Measurements from ENCODE around the gene PRR35. TPM values are rescaled to one million over a fixed set of nuclear protein-coding genes. Genes with fewer than 3 reads are reported as not detected.

PRR35 gene
- not detected in 2 replicates for total RNA-seq

DNA sequence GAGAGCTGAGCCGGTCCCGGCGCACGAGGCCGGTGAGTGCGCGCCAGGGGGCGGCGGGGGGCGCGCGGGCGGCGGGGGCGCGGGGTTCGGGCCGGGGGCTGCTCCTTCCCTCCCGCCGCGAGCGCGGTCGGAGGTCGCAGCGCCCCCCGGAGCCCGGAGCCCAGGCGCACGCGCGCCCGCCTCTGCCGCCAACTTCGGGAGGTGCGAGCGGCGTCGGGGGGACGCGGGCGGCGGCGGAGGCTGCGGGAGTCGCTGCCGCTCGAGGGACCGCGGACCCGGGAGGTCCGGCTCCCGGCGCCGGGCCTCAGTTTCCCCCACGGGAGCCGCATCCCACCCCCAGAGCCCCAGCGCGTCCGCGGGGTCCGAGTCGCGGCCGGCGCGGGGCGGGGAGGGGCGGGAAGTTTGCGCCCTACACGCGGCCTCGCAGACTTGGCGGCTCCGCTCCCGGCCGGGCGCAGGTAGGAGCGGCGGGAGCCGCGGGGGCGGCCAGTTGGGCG, at the start of gene PRR35:
Gene PRR35, plus strand, starts transcription at position 191 of the 497 bp plus-strand sequence. CDS start 2,901 bp downstream, outside the sequence.

DNA sequence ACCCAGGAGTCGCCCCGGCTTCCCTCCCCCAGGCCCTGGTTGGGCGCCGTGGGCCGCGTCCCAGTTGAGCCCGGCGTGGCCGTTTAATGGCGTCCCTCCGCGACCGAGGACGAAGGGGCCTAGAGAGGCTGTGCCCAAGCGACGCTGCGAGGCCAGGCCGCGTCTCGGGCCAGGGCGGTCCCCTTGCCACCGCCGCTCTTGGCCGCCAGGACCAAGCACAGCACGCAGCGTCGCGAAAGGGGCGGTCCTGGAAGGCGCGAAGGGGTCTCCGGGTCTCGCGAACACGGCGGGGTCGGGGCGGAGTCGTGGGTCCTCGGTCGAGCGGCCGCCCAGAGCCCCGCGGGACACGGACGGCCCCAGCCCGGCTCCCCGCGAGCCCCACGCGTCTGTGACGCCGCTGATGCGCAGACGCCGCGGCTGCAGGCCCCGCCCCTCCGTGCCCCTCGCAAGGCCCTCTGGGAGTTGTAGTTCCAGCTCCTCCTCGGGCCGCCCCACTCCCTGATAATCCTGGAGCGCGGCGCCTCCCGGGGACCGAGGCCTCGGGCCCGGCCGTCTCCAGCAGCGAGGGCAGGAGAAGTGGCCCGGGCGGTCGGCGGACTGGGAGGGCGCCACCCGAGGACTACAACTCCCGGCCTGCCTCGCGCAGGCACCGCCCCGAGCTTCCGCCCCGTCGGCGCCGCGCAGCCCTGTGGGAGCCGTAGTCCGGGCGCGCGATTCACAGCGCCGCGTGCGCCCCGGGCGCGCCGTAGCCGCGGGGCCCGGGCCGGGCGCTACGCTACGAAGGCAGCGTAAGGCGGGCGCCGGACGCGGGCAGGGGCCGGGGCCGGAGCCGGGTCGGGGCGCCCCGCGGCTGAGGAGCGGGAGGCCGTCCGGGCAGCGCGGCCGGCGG, 32.9 kb upstream of the PRR35 start, which contains the start of gene CAPN15:
Gene CAPN15, plus strand, starts transcription at position 698 of the 889 bp plus-strand sequence. CDS start 19,127 bp downstream, outside the sequence.

DNA sequence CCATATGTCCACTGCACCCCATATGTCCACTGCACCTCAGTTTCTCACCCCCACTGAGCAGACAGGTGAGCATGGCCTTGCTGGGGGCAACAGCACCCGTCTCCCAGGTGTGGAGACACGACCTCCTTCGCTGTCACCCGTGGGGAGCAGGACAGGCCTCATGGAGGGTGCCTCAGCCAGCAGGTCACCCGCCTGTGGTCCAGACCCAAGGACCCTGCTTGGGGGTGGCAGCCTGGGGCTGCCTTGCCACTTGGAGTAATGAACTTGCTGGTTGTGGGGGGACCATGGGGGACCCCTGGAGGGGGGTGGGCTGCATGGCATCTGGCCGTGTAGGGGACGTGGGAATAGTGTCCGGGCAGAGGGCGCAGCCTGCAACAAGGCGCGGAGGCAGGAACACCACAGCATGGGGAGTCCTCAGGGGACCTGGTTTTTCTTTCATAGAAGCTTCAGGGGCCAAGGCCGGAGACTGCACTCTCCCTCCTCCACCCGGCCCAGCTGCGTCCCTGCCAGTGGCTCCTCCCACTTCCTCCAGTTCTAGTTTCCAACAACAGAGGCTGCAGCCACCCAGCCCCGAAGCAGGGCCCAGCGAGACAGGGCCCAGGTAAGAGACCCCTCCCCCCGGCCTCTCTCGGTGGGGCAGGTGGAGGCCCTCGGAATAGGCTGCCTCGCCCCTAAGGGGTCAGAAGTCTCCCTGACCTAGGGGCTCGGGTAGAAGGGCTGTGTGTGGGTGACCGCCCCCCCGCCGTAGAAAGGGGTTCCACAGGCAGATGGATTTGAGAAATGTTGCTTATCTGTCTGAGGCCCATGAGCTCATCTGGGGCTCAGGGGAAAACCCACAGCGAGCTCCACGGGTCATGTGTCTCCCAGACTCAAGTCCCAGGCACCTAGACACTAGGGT, 6.5 kb downstream of the PRR35 start, which contains the start of gene NHLRC4:
Gene NHLRC4, plus strand, starts transcription at position 531 of the 898 bp plus-strand sequence. CDS start 1,043 bp downstream, outside the sequence.

DNA sequence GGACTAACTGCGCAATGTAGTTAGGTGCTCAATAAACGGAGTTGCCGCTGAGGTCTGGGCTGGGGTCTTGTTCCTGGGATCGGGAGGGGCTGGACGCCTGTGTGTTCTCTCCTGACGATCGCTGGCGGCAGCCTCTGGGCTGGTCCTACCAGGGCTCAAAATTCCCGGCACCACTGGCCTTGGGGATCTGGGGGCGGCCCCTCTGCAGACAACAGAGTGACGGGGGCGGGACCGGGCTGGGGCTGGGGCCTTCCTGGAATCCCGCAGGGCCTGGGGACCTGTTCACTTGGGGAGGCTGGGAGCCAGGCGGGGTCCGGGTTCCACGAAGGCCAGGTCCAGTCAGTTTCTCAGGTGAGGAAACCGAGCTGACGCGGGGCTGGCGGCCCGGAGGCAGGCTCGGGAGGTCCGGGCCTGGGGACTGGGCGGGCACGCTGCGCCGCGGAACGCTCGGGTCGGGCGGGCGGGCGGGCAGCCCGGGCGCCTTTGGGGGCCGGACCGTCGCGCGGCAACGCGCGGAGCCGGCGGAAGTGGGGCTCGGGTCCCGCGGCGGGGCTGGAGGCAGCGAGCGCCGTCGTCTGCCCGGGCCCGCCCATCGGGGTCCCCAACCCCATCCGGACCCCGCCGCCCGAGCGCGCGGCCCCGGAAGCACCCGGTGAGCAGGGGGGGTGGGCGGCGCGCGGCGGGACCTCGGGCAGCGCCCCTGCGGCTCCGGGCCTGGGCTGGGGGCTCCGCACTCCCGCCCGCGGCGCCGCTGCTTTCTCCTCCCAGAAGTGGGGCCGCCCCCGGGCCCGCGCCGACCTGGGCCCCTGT, 9.5 kb downstream of the PRR35 start, which contains the start of gene PIGQ:
Gene PIGQ, plus strand, starts transcription at position 524 of the 810 bp plus-strand sequence. CDS start 4,107 bp downstream, outside the sequence.

DNA sequence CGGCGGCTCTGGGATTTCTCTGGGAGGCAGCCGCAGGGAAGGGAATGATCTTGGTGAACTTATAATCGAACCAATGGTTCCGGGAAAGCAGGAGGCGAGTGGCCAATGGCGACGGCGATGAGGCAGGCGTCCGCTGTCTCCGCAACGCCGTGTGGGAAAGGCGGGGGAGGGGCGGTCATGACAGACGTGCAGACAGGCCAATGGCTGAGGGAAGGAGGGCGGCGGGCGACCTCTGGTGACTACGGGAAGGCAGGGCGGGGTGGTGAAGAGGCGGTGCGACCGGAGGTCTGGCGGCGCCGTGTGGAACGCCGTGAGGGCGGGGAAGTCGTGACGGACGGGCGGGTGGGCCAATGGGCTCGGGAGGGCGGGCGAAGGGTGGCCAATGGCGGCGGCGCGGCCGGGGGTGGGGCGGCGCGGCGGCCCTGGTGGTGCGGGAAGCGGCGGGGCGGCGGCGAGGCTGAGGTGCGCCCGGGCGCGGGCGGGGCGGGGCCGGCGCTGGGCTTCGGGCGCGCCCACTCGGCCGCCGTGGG, 29.5 kb downstream of the PRR35 start, which contains the start of gene RAB40C:
Gene RAB40C, plus strand, starts transcription at position 409 of the 530 bp plus-strand sequence. CDS start 226 bp downstream, outside the sequence.

Other genes starting within 250 kb of the PRR35 start
- 19.2 and 23.7 TPM in 2 replicates for gene AXIN1, start 207.7 kb upstream of the PRR35 start, total RNA-seq
- gene MRPL28, start 189.9 kb upstream of the PRR35 start, total RNA-seq, result 146 and 154 TPM in 2 replicates
- 55.5 and 64.6 TPM in 2 replicates for gene PGAP6, start 178.4 kb upstream of the PRR35 start, total RNA-seq
- gene NME4, start 163.2 kb upstream of the PRR35 start, total RNA-seq, result 125 and 136 TPM in 2 replicates
- gene DECR2, start 158.5 kb upstream of the PRR35 start, total RNA-seq, result 27.5 and 30.7 TPM in 2 replicates
- gene RAB11FIP3, start 134.7 kb upstream of the PRR35 start, total RNA-seq, result 34.9 and 42.6 TPM in 2 replicates
- gene CAPN15, start 32.7 kb upstream of the PRR35 start, total RNA-seq, result 51.1 and 58.2 TPM in 2 replicates
- 0.59 and 0.67 TPM in 2 replicates for gene NHLRC4, start 6.6 kb downstream of the PRR35 start, total RNA-seq
- 25.9 and 26.0 TPM in 2 replicates for gene PIGQ, start 9.6 kb downstream of the PRR35 start, total RNA-seq
- gene RAB40C, start 29.7 kb downstream of the PRR35 start, total RNA-seq, result 14.0 and 19.3 TPM in 2 replicates
- gene WFIKKN1, start 70.6 kb downstream of the PRR35 start, total RNA-seq, result 0.10 TPM in 1 of 2 replicates, not detected in the other
- 146 and 160 TPM in 2 replicates for gene METTL26, start 75.9 kb downstream of the PRR35 start, total RNA-seq
- gene MCRIP2, start 81.4 kb downstream of the PRR35 start, total RNA-seq, result 27.6 and 35.6 TPM in 2 replicates
- gene WDR90, start 89.0 kb downstream of the PRR35 start, total RNA-seq, result 6.9 and 10.6 TPM in 2 replicates
- gene RHOT2, start 107.7 kb downstream of the PRR35 start, total RNA-seq, result 39.1 and 50.4 TPM in 2 replicates
- 0.07 and 0.69 TPM in 2 replicates for gene RHBDL1, start 115.3 kb downstream of the PRR35 start, total RNA-seq
- 176 and 178 TPM in 2 replicates for gene STUB1, start 120.0 kb downstream of the PRR35 start, total RNA-seq
- 71.3 and 89.9 TPM in 2 replicates for gene JMJD8, start 123.9 kb downstream of the PRR35 start, total RNA-seq
- 9.1 and 9.5 TPM in 2 replicates for gene WDR24, start 130.0 kb downstream of the PRR35 start, total RNA-seq
- 0.07 TPM in 1 of 2 replicates, not detected in the other for gene FBXL16, start 145.4 kb downstream of the PRR35 start, total RNA-seq
- gene METRN, start 154.7 kb downstream of the PRR35 start, total RNA-seq, result 32.8 and 48.0 TPM in 2 replicates
- gene ANTKMT, start 160.8 kb downstream of the PRR35 start, total RNA-seq, result 39.4 and 43.4 TPM in 2 replicates
- not detected in 2 replicates for gene CCDC78, start 166.0 kb downstream of the PRR35 start, total RNA-seq
- gene HAGHL, start 166.7 kb downstream of the PRR35 start, total RNA-seq, result 0.79 and 1.9 TPM in 2 replicates
- gene CIAO3, start 180.6 kb downstream of the PRR35 start, total RNA-seq, result 25.8 and 30.2 TPM in 2 replicates
- not detected in 2 replicates for gene MSLN, start 200.3 kb downstream of the PRR35 start, total RNA-seq
- 36.4 and 42.7 TPM in 2 replicates for gene RPUSD1, start 228.0 kb downstream of the PRR35 start, total RNA-seq
- 19.6 and 19.7 TPM in 2 replicates for gene CHTF18, start 228.2 kb downstream of the PRR35 start, total RNA-seq
- gene GNG13, start 240.3 kb downstream of the PRR35 start, total RNA-seq, result not detected in 2 replicates